Measurements from ENCODE around the gene EOGT.

Gene EOGT

GRCh38 chr3:69014022-69014580 lies 617 bp upstream of the EOGT start:
- H3K36me3 ChIP-seq (ENCODE audit: control insufficient read depth, insufficient read depth, low read length): no peaks in the 10 kb centered on the region; the same call in 1 of the 2 replicates
- no peaks in the 10 kb centered on the region for H3K27me3 ChIP-seq (replicated peaks; ENCODE audit: control insufficient read depth, insufficient read depth, low read length)
- DNase-seq (ENCODE audit: extremely low read depth, insufficient read length): no peak

GRCh38 chr3:69012800-69013252 lies 658 bp downstream of the EOGT start:
- peak; percentile 59 for DNase-seq (ENCODE audit: extremely low read depth, insufficient read length)
- TF ChIP-seq CTCF (IDR thresholded peaks at IDR 0.05; ENCODE audit: insufficient read depth, low read length, poor library complexity, severe bottlenecking): no peak
- H3K4me3 ChIP-seq (replicated peaks; ENCODE audit: low read depth, low read length): peak overlapping the region; percentile 86
- peaks cover 2% of the 10 kb centered on the region for H3K36me3 ChIP-seq (ENCODE audit: control insufficient read depth, insufficient read depth, low read length)
- no peaks in the 10 kb centered on the region for H3K27me3 ChIP-seq (replicated peaks; ENCODE audit: control insufficient read depth, insufficient read depth, low read length)

More at GRCh38 chr3:69014022-69014580, 617 bp upstream of the EOGT start:
- TF ChIP-seq CTCF (IDR thresholded peaks at IDR 0.05; ENCODE audit: insufficient read depth, low read length, poor library complexity, severe bottlenecking): no peak
- peak overlapping the region; percentile 86 for H3K4me3 ChIP-seq (replicated peaks; ENCODE audit: low read depth, low read length)

- no peak for TF ChIP-seq CTCF (IDR thresholded peaks at IDR 0.05; ENCODE audit: insufficient read depth, low read length, poor library complexity, severe bottlenecking)
- Histone ChIP-seq H3K27me3 (replicated peaks; ENCODE audit: control insufficient read depth, insufficient read depth, low read length) (no peaks in the 10 kb centered on the region), H3K4me3 (replicated peaks; ENCODE audit: low read depth, low read length) (peak overlapping the region; percentile 86), H3K36me3 (ENCODE audit: control insufficient read depth, insufficient read depth, low read length) (peaks cover 2% of the 10 kb centered on the region)
- DNase-seq (ENCODE audit: extremely low read depth, insufficient read length): no peak
These were observed 1.2 kb downstream of the EOGT start for GRCh38 chr3:69012100-69012799.

- no peak for DNase-seq (ENCODE audit: extremely low read depth, insufficient read length)
- Histone ChIP-seq H3K27me3 (replicated peaks; ENCODE audit: control insufficient read depth, insufficient read depth, low read length) (no peaks in the 10 kb centered on the region), H3K4me3 (replicated peaks; ENCODE audit: low read depth, low read length) (no peak overlapping the region), H3K36me3 (ENCODE audit: control insufficient read depth, insufficient read depth, low read length) (peaks cover 2% of the 10 kb centered on the region)
- no peak for TF ChIP-seq CTCF (IDR thresholded peaks at IDR 0.05; ENCODE audit: insufficient read depth, low read length, poor library complexity, severe bottlenecking)
These were observed 2.3 kb downstream of the EOGT start for GRCh38 chr3:69011096-69011730.

- TF ChIP-seq CTCF (IDR thresholded peaks at IDR 0.05; ENCODE audit: insufficient read depth, low read length, poor library complexity, severe bottlenecking): no peak
- H3K27me3 ChIP-seq (replicated peaks; ENCODE audit: control insufficient read depth, insufficient read depth, low read length): no peaks in the 10 kb centered on the region
- peaks cover 2% of the 10 kb centered on the region for H3K36me3 ChIP-seq (ENCODE audit: control insufficient read depth, insufficient read depth, low read length)
- DNase-seq (ENCODE audit: extremely low read depth, insufficient read length): no peak
- no peak overlapping the region for H3K4me3 ChIP-seq (replicated peaks; ENCODE audit: low read depth, low read length)
These were observed 3.7 kb downstream of the EOGT start for GRCh38 chr3:69009559-69010410.
